Stomach (tissue), 4 donors: ENCODE data around the gene SNX20.

Experiments used
- EP300 ChIP-seq: sonication (generic); formaldehyde crosslinking; IDR thresholded peaks from one replicate; pipeline ENCODE4 v1.6.1; 2017; ENCODE audit warnings: antibody characterized with exemption
- POLR2A ChIP-seq, 4 donors: fragments of 450-650 bp; IDR thresholded peaks; one replicate each; pipeline ENCODE4 v1.6.1; 2016; ENCODE audit warnings: antibody characterized with exemption in 4 of 4, control low read depth in 2 of 4, mild to moderate bottlenecking in 1 of 4, moderate library complexity in 1 of 4
- POLR2AphosphoS5 ChIP-seq, 3 donors: sonication (generic); formaldehyde crosslinking; IDR thresholded peaks; one replicate each; pipeline ENCODE4 v1.6.1; 2016; ENCODE audit warnings: antibody characterized with exemption in 3 of 3
- TF ChIP-seq, protein P1 (sequence below), 7 experiments: fragments of 450-650 bp in 4 of 7; fragments of 200-600 bp in 3 of 7; sonication (generic) in 3 of 7; IDR thresholded peaks; one replicate each; pipeline ENCODE4 v1.5.1; 2016 to 2019; ENCODE audit warnings: antibody characterized with exemption in 7 of 7, control low read depth in 2 of 7, mild to moderate bottlenecking in 1 of 7

DNA sequence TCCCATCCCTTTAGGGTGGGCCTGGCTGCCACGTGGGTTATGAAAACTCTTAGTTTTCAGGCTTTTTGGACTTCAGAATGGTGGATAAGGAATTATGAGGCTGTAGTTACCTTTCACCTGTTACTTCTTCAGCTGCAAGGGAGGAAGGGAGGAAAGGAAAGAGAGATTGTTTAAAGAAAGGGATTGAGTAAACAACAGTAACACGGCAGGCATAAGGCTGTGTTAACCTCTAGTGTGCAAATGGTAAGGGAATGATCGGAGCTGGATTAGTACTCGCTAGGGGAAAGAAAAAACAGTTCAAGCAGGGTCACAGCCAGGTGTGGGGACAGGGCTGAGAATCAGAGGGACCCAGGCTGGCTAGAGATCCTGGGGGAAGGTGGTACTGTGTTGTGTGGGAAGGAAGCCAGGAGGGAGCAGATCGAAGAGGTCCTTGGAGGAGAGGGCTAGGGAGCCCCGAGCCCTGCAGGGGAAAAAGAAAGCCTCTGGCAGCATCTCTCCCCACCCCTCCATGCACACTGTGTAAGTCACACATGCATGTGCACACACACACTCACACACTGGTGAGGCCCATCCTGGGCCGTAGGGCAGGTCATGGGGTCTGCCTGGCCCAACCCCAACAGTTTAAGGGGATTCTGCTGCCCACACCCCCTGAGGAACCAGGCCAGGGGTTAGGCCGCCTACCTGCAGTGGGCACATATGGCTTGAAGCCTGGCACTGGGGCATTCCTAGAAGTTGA lies 49.7 kb downstream of the SNX20 start:
- TF ChIP-seq, protein P1, sequence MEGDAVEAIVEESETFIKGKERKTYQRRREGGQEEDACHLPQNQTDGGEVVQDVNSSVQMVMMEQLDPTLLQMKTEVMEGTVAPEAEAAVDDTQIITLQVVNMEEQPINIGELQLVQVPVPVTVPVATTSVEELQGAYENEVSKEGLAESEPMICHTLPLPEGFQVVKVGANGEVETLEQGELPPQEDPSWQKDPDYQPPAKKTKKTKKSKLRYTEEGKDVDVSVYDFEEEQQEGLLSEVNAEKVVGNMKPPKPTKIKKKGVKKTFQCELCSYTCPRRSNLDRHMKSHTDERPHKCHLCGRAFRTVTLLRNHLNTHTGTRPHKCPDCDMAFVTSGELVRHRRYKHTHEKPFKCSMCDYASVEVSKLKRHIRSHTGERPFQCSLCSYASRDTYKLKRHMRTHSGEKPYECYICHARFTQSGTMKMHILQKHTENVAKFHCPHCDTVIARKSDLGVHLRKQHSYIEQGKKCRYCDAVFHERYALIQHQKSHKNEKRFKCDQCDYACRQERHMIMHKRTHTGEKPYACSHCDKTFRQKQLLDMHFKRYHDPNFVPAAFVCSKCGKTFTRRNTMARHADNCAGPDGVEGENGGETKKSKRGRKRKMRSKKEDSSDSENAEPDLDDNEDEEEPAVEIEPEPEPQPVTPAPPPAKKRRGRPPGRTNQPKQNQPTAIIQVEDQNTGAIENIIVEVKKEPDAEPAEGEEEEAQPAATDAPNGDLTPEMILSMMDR (IDR thresholded peaks at IDR 0.05) = no peak
- TF ChIP-seq POLR2A (IDR thresholded peaks at IDR 0.05) (no peak), EP300 (no peak), POLR2AphosphoS5 (IDR thresholded peaks at IDR 0.05) (no peak)
